Type B pancreatic cell (in vitro differentiated cells): ENCODE results near the gene GAGE13. TPM values are rescaled to one million over a fixed set of nuclear protein-coding genes. Genes with fewer than 3 reads are reported as not detected.
A peak's percentile ranks its signal among the peaks of the same experiment; 100 is the strongest.
"Not testable (repeated sequence)": the region's sequence is repeated elsewhere in the genome, so short reads cannot be mapped to it uniquely, and the experiment has no call there.

ENCODE experiments used
- DNase-seq: peaks from one replicate; pipeline ENCODE4 v3.0.0; 2021; ENCODE audit warnings: mixed read lengths; ENCODE audit not compliant: unreplicated experiment; ENCODE audit errors: extremely low spot score
- H3K27ac Mint-ChIP-seq: 2 replicates; pipeline ENCODE4 v1.8.0; 2021; ENCODE audit warnings: mild to moderate bottlenecking, mixed read lengths
- H3K27me3 Mint-ChIP-seq: 2 replicates; pipeline ENCODE4 v1.8.0; 2021; ENCODE audit warnings: mixed read lengths
- H3K36me3 Mint-ChIP-seq: 2 replicates; pipeline ENCODE4 v1.8.0; 2021; ENCODE audit warnings: mixed read lengths
- H3K4me1 Mint-ChIP-seq: one replicate; pipeline ENCODE4 v1.8.0; 2021; ENCODE audit warnings: mixed read lengths; ENCODE audit not compliant: unreplicated experiment
- H3K4me3 Mint-ChIP-seq: 2 replicates; pipeline ENCODE4 v1.8.0; 2021; ENCODE audit warnings: mild to moderate bottlenecking, mixed read lengths
- H3K9me3 Mint-ChIP-seq: 2 replicates; pipeline ENCODE4 v1.8.0; 2021; ENCODE audit warnings: mixed read lengths
- total RNA-seq: library from RNA; stranded (reverse); gene quantifications from 2 replicates; pipeline ENCODE4 v1.2.1, GENCODE V29; 2021; ENCODE audit warnings: low replicate concordance

The GAGE13 gene
- total RNA-seq, 1 donor from 2014 or later: not detected

- not testable (repeated sequence) for H3K4me3 Mint-ChIP-seq, DNase-seq, H3K27ac Mint-ChIP-seq, H3K36me3 Mint-ChIP-seq, H3K9me3 Mint-ChIP-seq, H3K4me1 Mint-ChIP-seq, H3K27me3 Mint-ChIP-seq
These were observed 459 bp downstream of the GAGE13 start for GRCh38 chrX:49331841-49332240.

GRCh38 chrX:49341449-49341848 lies 10.1 kb downstream of the GAGE13 start:
- not testable (repeated sequence) for H3K27me3 Mint-ChIP-seq, H3K4me1 Mint-ChIP-seq, H3K4me3 Mint-ChIP-seq, H3K36me3 Mint-ChIP-seq, H3K27ac Mint-ChIP-seq, H3K9me3 Mint-ChIP-seq
- peak; percentile 91 for DNase-seq

- not testable (repeated sequence) for H3K27me3 Mint-ChIP-seq, H3K4me3 Mint-ChIP-seq, H3K4me1 Mint-ChIP-seq, H3K9me3 Mint-ChIP-seq, H3K36me3 Mint-ChIP-seq, H3K27ac Mint-ChIP-seq, DNase-seq
These were observed 13.3 kb downstream of the GAGE13 start for GRCh38 chrX:49344496-49345175.

- not testable (repeated sequence) for H3K27ac Mint-ChIP-seq, H3K9me3 Mint-ChIP-seq
These were observed 14.0 kb downstream of the GAGE13 start for GRCh38 chrX:49345402-49345801.

GRCh38 chrX:49346150-49346549 lies 14.8 kb downstream of the GAGE13 start:
- not testable (repeated sequence) for H3K9me3 Mint-ChIP-seq, H3K27ac Mint-ChIP-seq
- DNase-seq: peak; percentile 82

More at GRCh38 chrX:49345402-49345801, 14.0 kb downstream of the GAGE13 start:
- H3K4me3 Mint-ChIP-seq, DNase-seq, H3K36me3 Mint-ChIP-seq, H3K27me3 Mint-ChIP-seq, H3K4me1 Mint-ChIP-seq: not testable (repeated sequence)

More at GRCh38 chrX:49346150-49346549, 14.8 kb downstream of the GAGE13 start:
- H3K36me3 Mint-ChIP-seq, H3K4me3 Mint-ChIP-seq, H3K4me1 Mint-ChIP-seq, H3K27me3 Mint-ChIP-seq: not testable (repeated sequence)

Other genes with a start within 250 kb of the GAGE13 start
- gene GPKOW, start 207.8 kb upstream of the GAGE13 start, total RNA-seq: 16.4 and 17.8 TPM in 2 replicates
- 4.8 and 7.0 TPM in 2 replicates for gene MAGIX, start 168.8 kb upstream of the GAGE13 start, total RNA-seq
- 25.7 and 28.2 TPM in 2 replicates for gene PLP2, start 159.7 kb upstream of the GAGE13 start, total RNA-seq
- gene PRICKLE3, start 145.2 kb upstream of the GAGE13 start, total RNA-seq: 8.7 and 13.2 TPM in 2 replicates
- 13.6 and 14.8 TPM in 2 replicates for gene SYP, start 131.4 kb upstream of the GAGE13 start, total RNA-seq
- 0.17 and 0.48 TPM in 2 replicates for gene CACNA1F, start 98.2 kb upstream of the GAGE13 start, total RNA-seq
- 13.0 and 16.6 TPM in 2 replicates for gene CCDC22, start 96.1 kb upstream of the GAGE13 start, total RNA-seq
- gene FOXP3, start 66.9 kb upstream of the GAGE13 start, total RNA-seq: 0.24 and 0.58 TPM in 2 replicates
- 5.7 and 8.0 TPM in 2 replicates for gene PPP1R3F, start 61.8 kb upstream of the GAGE13 start, total RNA-seq
- gene GAGE10, start 27.9 kb upstream of the GAGE13 start, total RNA-seq: not detected in 2 replicates
- gene GAGE12J, start 9.5 kb upstream of the GAGE13 start, total RNA-seq: not detected in 2 replicates
- not detected in 2 replicates for gene GAGE12C, start 200.6 kb downstream of the GAGE13 start, total RNA-seq
- not detected in 2 replicates for gene GAGE12D, start 210.2 kb downstream of the GAGE13 start, total RNA-seq
- gene GAGE12E, start 219.7 kb downstream of the GAGE13 start, total RNA-seq: not detected in 2 replicates
- gene GAGE12F, start 229.3 kb downstream of the GAGE13 start, total RNA-seq: not detected in 2 replicates
- not detected in 2 replicates for gene GAGE12G, start 238.8 kb downstream of the GAGE13 start, total RNA-seq
- not detected in 2 replicates for gene GAGE12H, start 248.4 kb downstream of the GAGE13 start, total RNA-seq